Testis (tissue), 3 donors: ENCODE results near the gene CYP4Z1. TPM values are rescaled to one million over a fixed set of nuclear protein-coding genes. Genes with fewer than 3 reads are reported as not detected.
"Not testable (repeated sequence)": the region's sequence is repeated elsewhere in the genome, so short reads cannot be mapped to it uniquely, and the experiment has no call there.

ENCODE experiments used
- DNase-seq: peaks from one replicate; pipeline ENCODE4 v3.0.0-alpha.2; 2019
- H3K27ac ChIP-seq, 2 donors: fragments of 200-600 bp; sonication (generic); one replicate each; pipeline ENCODE4 v1.5.1; 2019
- H3K27me3 ChIP-seq: fragments of 200-600 bp; sonication (generic); one replicate; pipeline ENCODE4 v1.5.1; 2019
- H3K36me3 ChIP-seq: fragments of 200-600 bp; sonication (generic); one replicate; pipeline ENCODE4 v1.5.1; 2017; ENCODE audit warnings: low read depth; ENCODE audit errors: missing control alignments
- H3K4me1 ChIP-seq: fragments of 200-600 bp; sonication (generic); one replicate; pipeline ENCODE4 v1.5.1; 2019
- H3K4me3 ChIP-seq, 2 donors: fragments of 200-600 bp; sonication (generic); one replicate each; pipeline ENCODE4 v1.5.1; 2017 to 2019
- H3K9me3 ChIP-seq: fragments of 200-600 bp; sonication (generic); one replicate; pipeline ENCODE4 v1.5.1; 2017
- CTCF ChIP-seq, 3 experiments: fragments of 450-650 bp in 2 of 3; fragments of 200-600 bp in 1 of 3; sonication (generic) in 1 of 3; IDR thresholded peaks; one replicate each; pipeline ENCODE4 v1.5.1; 2016 to 2019; ENCODE audit warnings: antibody characterized with exemption in 3 of 3, mild to moderate bottlenecking in 2 of 3, moderate library complexity in 1 of 3
- POLR2A ChIP-seq: fragments of 450-650 bp; IDR thresholded peaks from one replicate; pipeline ENCODE4 v1.6.1; 2017; ENCODE audit warnings: antibody characterized with exemption, mild to moderate bottlenecking, moderate library complexity
- WGBS, 2 donors: methylation state at CpG; one replicate each; pipeline ENCODE4 v1.1.5; 2018; 5-methylcytosine and 5-hydroxymethylcytosine counted together
- intact Hi-C: fragments of 100-400 bp; cut with DNase I; formaldehyde crosslinking; loops from one replicate; pipeline ENCODE4 v1.15.1; 2023; ENCODE audit warnings: low total_unique reads
- polyA plus RNA-seq: library from polyadenylated mRNA; stranded (reverse); fragments of 350-450 nt; fragmentation: Illumina TruSeq; extraction: RNeasy Lipid Tissue Mini Kit (QIAGEN cat#74804); gene quantifications from one replicate; pipeline ENCODE4 v1.2.3, GENCODE V29; 2014; ENCODE audit warnings: low read depth, low replicate concordance; ENCODE audit not compliant: insufficient read depth
- total RNA-seq, 2 donors: library from RNA; depleted of rRNA; stranded (reverse); fragments of >200 nt; gene quantifications; one replicate each; pipeline ENCODE4 v1.2.3, GENCODE V29; 2016

Gene CYP4Z1
- total and polyA plus RNA-seq, 3 donors from 2014 or later, result 0.68 to 2.4 (median 1.0) TPM

DNA sequence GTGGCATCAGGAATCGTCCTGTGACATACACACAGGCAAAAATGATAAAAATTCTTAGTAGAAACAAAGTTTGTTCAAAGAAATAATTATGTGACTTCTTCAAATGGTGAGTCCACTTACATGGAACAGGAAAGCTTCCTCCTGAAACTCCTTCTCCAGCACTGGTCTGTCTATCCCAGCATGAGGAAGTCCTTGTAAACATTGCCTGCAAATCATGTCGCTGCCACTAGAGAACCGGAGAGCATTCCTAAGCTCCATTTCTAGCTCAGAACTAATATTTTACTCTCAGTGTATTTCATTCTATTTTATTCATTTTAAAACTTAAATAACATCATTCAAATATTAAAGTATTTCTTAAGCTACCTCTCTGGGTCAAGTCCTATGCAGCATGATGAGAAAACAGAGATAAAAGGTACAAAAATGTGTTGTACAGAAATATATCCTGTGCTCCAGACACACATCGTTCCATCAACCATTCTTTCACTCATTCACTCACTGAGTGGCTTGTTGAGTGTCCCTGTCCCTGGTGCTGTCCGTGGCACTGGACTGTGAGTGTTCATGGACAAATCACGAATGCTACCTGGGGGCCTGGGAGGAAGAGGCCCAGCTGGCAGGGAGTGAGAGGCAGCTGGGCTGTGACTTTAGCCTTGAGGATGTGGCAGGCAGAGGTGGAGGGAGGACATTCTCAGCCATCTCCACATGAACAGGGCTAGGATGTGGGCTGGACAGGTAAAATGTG lies 80.2 kb downstream of the CYP4Z1 start:
- TF ChIP-seq CTCF (IDR thresholded peaks at IDR 0.05), result no peak
- TF ChIP-seq POLR2A, result no peak
- no peak overlapping the region for H3K4me3 ChIP-seq
- intact Hi-C loops, result no loop called here
- no peaks in the 10 kb centered on the region for H3K27me3 ChIP-seq
- 37 to 59% methylated on average over 6 of the region's 6 CpGs for WGBS, 2 donors
- no peak for DNase-seq
- no peaks in the 10 kb centered on the region for H3K36me3 ChIP-seq
- no peak overlapping the region for H3K27ac ChIP-seq
- H3K9me3 ChIP-seq, result no peaks in the 10 kb centered on the region
- H3K4me1 ChIP-seq, result no peaks in the 10 kb centered on the region

- intact Hi-C loops, H3K27me3 ChIP-seq, H3K4me3 ChIP-seq, H3K27ac ChIP-seq, H3K36me3 ChIP-seq, H3K4me1 ChIP-seq, H3K9me3 ChIP-seq, DNase-seq: not testable (repeated sequence)
- 46 to 47% methylated on average over 9 of the region's 9 CpGs for WGBS, 2 donors
Measured at GRCh38 chr1:47149162-47149561, 82.1 kb downstream of the CYP4Z1 start.

DNA sequence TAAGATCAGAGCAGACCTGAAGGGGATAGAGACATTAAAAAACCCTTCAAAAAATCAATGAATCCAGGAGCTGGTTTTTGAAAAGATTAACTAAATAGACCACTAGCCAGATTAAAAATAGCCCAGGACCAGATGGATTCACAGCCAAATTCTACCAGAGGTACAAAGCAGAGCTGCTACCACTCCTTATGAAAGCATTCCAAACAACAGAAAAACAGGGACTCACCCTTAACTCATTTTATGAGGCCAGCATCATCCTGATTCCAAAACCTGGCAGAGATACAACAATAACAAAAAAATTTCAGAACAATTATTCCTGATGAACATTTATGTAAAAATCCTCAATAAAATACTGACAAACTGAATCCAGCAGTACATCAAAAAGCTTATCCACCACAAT lies 89.4 kb downstream of the CYP4Z1 start:
- intact Hi-C loops, H3K4me3 ChIP-seq, H3K4me1 ChIP-seq, H3K27me3 ChIP-seq, H3K36me3 ChIP-seq, H3K27ac ChIP-seq, DNase-seq, H3K9me3 ChIP-seq: not testable (repeated sequence)

DNA sequence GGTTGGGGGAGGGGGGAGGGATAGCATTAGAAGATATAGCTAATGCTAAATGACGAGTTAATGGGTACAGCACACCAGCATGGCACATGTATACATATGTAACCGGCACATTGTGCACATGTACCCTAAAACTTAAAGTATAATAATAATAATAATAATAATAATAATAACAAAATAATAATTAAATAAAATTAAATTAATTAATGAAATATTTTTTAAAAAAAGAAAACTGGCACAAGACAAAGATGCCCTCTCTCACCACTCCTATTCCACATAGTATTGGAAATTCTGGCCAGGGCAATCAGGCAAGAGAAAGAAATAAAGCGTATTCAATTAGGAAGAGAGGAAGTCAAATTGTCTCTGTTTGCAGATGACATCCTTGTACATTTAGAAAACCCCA lies 90.9 kb downstream of the CYP4Z1 start:
- intact Hi-C loops, H3K36me3 ChIP-seq, DNase-seq, H3K27me3 ChIP-seq, H3K9me3 ChIP-seq, H3K4me3 ChIP-seq, H3K4me1 ChIP-seq, H3K27ac ChIP-seq: not testable (repeated sequence)
- 92 to 98% methylated on average over 3 of the region's 3 CpGs for WGBS, 2 donors

- no peaks in the 10 kb centered on the region for H3K9me3 ChIP-seq
- no peak overlapping the region for H3K27ac ChIP-seq
- H3K4me1 ChIP-seq, result no peaks in the 10 kb centered on the region
- TF ChIP-seq CTCF (IDR thresholded peaks at IDR 0.05) (no peak), POLR2A (no peak)
- no peaks in the 10 kb centered on the region for H3K36me3 ChIP-seq
- H3K27me3 ChIP-seq, result no peaks in the 10 kb centered on the region
- DNase-seq, result no peak
- no peak overlapping the region for H3K4me3 ChIP-seq
- intact Hi-C loops, result no loop called here
Measured at GRCh38 chr1:47160716-47161115, 93.7 kb downstream of the CYP4Z1 start.

GRCh38 chr1:47161298-47162040 lies 94.4 kb downstream of the CYP4Z1 start:
- 80 to 84% methylated on average over 5 of the region's 5 CpGs for WGBS, 2 donors
- Histone ChIP-seq H3K4me3 (no peak overlapping the region), H3K27ac (no peak overlapping the region), H3K36me3 (no peaks in the 10 kb centered on the region), H3K27me3 (no peaks in the 10 kb centered on the region), H3K9me3 (no peaks in the 10 kb centered on the region), H3K4me1 (no peaks in the 10 kb centered on the region)
- intact Hi-C loops, result no loop called here
- TF ChIP-seq CTCF (IDR thresholded peaks at IDR 0.05) (no peak), POLR2A (no peak)
- DNase-seq, result no peak
